ENCODE data around the gene KRT74.

DNA sequence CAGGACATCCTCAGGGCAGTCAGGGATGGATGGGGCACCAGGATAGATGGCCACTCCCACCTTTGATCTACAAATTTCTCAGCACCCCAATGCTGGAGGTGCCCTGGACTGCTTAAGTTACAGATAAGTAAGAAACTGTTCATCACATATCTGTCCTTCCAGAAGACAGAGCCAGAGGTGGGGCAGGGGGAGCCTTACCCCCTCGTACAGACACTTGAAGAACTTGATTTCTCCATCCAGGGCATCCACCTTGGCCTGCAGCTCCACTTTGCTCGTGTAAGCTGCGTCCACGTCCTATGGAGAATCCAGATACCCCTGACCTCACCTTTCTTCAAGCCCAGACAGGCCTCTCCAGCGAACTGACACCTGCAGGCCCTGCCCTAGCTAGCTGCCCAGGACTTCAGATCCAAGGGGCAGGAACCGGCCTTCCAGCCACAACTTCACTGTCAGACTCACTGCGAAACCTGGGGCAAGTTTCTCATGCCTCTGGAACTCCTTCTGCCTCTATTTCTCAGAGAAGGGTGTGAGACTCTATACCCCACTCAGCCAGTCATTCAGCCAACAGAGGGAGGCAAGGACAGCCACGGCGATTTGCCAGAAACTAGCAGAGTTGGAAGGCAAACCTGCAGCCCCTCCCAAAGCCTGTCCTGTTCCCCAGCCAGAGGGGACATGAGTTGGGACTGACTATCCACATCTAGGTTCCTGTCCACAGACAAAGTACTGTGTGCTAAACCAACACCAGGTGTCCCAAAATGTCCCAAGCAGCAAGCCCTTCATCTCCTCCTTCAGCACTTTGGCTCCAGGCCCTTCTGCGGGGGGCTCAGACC is 41.0 kb upstream of the KRT74 start:
- TF ChIP-seq, protein P1, sequence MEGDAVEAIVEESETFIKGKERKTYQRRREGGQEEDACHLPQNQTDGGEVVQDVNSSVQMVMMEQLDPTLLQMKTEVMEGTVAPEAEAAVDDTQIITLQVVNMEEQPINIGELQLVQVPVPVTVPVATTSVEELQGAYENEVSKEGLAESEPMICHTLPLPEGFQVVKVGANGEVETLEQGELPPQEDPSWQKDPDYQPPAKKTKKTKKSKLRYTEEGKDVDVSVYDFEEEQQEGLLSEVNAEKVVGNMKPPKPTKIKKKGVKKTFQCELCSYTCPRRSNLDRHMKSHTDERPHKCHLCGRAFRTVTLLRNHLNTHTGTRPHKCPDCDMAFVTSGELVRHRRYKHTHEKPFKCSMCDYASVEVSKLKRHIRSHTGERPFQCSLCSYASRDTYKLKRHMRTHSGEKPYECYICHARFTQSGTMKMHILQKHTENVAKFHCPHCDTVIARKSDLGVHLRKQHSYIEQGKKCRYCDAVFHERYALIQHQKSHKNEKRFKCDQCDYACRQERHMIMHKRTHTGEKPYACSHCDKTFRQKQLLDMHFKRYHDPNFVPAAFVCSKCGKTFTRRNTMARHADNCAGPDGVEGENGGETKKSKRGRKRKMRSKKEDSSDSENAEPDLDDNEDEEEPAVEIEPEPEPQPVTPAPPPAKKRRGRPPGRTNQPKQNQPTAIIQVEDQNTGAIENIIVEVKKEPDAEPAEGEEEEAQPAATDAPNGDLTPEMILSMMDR (IDR thresholded peaks at IDR 0.05; ENCODE audit: low read depth, low read length, missing input control), result no peak
- TF ChIP-seq TAF1 (conservative IDR thresholded peaks at IDR 0.05) (no peak), RAD21 (IDR thresholded peaks at IDR 0.05) (no peak), FOXA1 (IDR thresholded peaks at IDR 0.05) (no peak)
- TF ChIP-seq, protein P2, sequence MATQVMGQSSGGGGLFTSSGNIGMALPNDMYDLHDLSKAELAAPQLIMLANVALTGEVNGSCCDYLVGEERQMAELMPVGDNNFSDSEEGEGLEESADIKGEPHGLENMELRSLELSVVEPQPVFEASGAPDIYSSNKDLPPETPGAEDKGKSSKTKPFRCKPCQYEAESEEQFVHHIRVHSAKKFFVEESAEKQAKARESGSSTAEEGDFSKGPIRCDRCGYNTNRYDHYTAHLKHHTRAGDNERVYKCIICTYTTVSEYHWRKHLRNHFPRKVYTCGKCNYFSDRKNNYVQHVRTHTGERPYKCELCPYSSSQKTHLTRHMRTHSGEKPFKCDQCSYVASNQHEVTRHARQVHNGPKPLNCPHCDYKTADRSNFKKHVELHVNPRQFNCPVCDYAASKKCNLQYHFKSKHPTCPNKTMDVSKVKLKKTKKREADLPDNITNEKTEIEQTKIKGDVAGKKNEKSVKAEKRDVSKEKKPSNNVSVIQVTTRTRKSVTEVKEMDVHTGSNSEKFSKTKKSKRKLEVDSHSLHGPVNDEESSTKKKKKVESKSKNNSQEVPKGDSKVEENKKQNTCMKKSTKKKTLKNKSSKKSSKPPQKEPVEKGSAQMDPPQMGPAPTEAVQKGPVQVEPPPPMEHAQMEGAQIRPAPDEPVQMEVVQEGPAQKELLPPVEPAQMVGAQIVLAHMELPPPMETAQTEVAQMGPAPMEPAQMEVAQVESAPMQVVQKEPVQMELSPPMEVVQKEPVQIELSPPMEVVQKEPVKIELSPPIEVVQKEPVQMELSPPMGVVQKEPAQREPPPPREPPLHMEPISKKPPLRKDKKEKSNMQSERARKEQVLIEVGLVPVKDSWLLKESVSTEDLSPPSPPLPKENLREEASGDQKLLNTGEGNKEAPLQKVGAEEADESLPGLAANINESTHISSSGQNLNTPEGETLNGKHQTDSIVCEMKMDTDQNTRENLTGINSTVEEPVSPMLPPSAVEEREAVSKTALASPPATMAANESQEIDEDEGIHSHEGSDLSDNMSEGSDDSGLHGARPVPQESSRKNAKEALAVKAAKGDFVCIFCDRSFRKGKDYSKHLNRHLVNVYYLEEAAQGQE (IDR thresholded peaks at IDR 0.05), result no peak
- TF ChIP-seq, protein P3, sequence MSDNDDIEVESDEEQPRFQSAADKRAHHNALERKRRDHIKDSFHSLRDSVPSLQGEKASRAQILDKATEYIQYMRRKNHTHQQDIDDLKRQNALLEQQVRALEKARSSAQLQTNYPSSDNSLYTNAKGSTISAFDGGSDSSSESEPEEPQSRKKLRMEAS (IDR thresholded peaks at IDR 0.05), result no peak
- TF ChIP-seq, protein P4, sequence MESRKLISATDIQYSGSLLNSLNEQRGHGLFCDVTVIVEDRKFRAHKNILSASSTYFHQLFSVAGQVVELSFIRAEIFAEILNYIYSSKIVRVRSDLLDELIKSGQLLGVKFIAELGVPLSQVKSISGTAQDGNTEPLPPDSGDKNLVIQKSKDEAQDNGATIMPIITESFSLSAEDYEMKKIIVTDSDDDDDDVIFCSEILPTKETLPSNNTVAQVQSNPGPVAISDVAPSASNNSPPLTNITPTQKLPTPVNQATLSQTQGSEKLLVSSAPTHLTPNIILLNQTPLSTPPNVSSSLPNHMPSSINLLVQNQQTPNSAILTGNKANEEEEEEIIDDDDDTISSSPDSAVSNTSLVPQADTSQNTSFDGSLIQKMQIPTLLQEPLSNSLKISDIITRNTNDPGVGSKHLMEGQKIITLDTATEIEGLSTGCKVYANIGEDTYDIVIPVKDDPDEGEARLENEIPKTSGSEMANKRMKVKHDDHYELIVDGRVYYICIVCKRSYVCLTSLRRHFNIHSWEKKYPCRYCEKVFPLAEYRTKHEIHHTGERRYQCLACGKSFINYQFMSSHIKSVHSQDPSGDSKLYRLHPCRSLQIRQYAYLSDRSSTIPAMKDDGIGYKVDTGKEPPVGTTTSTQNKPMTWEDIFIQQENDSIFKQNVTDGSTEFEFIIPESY (IDR thresholded peaks at IDR 0.05), result no peak

All from liver (tissue), 3 donors.